Neural crest cell (in vitro differentiated cells): Measurements from ENCODE around the gene ATP1B4. TPM values are rescaled to one million over a fixed set of nuclear protein-coding genes. Genes with fewer than 3 reads are reported as not detected.

Experiments used
- DNase-seq: peaks from one replicate; pipeline ENCODE4 v3.0.0; 2021; ENCODE audit warnings: low read depth, mixed read lengths, low spot score
- H3K27ac Mint-ChIP-seq: one replicate; pipeline ENCODE4 v1.8.0; 2021; ENCODE audit warnings: mild to moderate bottlenecking, mixed read lengths; ENCODE audit not compliant: unreplicated experiment
- H3K27me3 Mint-ChIP-seq: 2 replicates; pipeline ENCODE4 v1.8.0; 2021; ENCODE audit warnings: low read depth, mild to moderate bottlenecking, mixed read lengths
- H3K36me3 Mint-ChIP-seq: 2 replicates; pipeline ENCODE4 v1.8.0; 2021; ENCODE audit warnings: low read depth, mild to moderate bottlenecking, mixed read lengths
- H3K4me1 Mint-ChIP-seq: 2 replicates; pipeline ENCODE4 v1.8.0; 2021; ENCODE audit warnings: mixed read lengths
- H3K4me3 Mint-ChIP-seq: one replicate; pipeline ENCODE4 v1.8.0; 2021; ENCODE audit warnings: mild to moderate bottlenecking, mixed read lengths
- H3K9me3 Mint-ChIP-seq: 2 replicates; pipeline ENCODE4 v1.8.0; 2021; ENCODE audit warnings: mixed read lengths
- total RNA-seq: library from RNA; stranded (reverse); gene quantifications from 2 replicates; pipeline ENCODE4 v1.2.1, GENCODE V29; 2021
- TF ChIP-seq, protein P1 (sequence below): fragments of 200-600 bp; sonication (generic); conservative IDR thresholded peaks from 2 replicates; pipeline ENCODE4 v1.5.0; 2021; ENCODE audit warnings: antibody characterized with exemption, mild to moderate bottlenecking

ATP1B4 gene
- total RNA-seq, 1 donor from 2014 or later: not detected

GRCh38 chrX:120350450-120351138, 11.3 kb upstream of the ATP1B4 start:
- no peak for DNase-seq
- no peak overlapping the region for H3K27ac Mint-ChIP-seq
- H3K4me3 Mint-ChIP-seq: no peak overlapping the region
- TF ChIP-seq, protein P1, sequence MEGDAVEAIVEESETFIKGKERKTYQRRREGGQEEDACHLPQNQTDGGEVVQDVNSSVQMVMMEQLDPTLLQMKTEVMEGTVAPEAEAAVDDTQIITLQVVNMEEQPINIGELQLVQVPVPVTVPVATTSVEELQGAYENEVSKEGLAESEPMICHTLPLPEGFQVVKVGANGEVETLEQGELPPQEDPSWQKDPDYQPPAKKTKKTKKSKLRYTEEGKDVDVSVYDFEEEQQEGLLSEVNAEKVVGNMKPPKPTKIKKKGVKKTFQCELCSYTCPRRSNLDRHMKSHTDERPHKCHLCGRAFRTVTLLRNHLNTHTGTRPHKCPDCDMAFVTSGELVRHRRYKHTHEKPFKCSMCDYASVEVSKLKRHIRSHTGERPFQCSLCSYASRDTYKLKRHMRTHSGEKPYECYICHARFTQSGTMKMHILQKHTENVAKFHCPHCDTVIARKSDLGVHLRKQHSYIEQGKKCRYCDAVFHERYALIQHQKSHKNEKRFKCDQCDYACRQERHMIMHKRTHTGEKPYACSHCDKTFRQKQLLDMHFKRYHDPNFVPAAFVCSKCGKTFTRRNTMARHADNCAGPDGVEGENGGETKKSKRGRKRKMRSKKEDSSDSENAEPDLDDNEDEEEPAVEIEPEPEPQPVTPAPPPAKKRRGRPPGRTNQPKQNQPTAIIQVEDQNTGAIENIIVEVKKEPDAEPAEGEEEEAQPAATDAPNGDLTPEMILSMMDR: no peak
- peaks cover 9% of the 10 kb centered on the region for H3K27me3 Mint-ChIP-seq
- no peaks in the 10 kb centered on the region for H3K36me3 Mint-ChIP-seq
- H3K4me1 Mint-ChIP-seq: no peaks in the 10 kb centered on the region
- peaks cover 13% of the 10 kb centered on the region for H3K9me3 Mint-ChIP-seq

DNA sequence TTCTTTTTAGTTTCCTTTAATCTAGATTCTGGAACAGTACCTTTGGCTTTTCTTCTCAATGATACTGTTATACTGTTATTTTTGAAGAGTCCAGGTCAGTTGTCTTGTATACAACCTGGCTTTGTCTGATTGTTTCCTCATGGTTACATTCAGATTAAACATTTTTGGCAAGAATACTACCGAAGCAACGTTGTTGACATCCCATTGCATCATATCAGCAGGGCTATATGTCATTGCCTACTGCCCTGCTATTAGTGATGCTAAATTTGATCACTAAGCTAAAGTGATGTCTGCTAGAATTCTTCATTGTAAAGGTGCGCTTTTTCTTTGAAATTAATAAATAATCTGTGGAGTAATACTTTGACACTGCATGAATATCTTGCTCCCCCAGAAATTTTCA, 5.8 kb upstream of the ATP1B4 start:
- Mint-ChIP-seq H3K9me3 (peaks cover 8% of the 10 kb centered on the region), H3K4me1 (peaks cover 27% of the 10 kb centered on the region), H3K27ac (no peak overlapping the region), H3K27me3 (peaks cover 6% of the 10 kb centered on the region), H3K36me3 (no peaks in the 10 kb centered on the region), H3K4me3 (no peak overlapping the region)
- DNase-seq: no peak
- TF ChIP-seq, protein P1: no peak

DNA sequence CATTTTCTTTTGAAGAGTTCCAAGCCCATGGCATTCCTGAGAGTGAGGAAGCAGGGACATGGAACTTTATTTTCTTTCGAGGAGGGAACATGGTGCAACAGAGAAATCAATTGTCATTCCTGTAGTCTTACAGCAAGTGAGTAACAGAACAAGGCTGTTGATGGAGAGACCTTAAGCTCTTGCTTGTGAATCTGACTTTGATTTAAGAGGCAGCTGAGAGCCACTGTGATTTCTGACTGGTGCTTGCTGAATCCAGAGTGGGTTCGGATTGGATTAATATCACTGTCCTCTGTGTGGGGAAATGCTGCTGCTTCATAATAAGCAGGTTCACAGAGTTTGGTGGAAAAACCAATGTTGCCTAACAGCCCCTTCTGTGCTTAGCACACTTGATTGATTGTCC, 4.7 kb upstream of the ATP1B4 start:
- H3K27me3 Mint-ChIP-seq: peaks cover 6% of the 10 kb centered on the region
- H3K36me3 Mint-ChIP-seq: no peaks in the 10 kb centered on the region
- no peak for DNase-seq
- no peak overlapping the region for H3K27ac Mint-ChIP-seq
- peaks cover 27% of the 10 kb centered on the region for H3K4me1 Mint-ChIP-seq
- peaks cover 4% of the 10 kb centered on the region for H3K9me3 Mint-ChIP-seq
- TF ChIP-seq, protein P1: no peak
- H3K4me3 Mint-ChIP-seq: no peak overlapping the region

DNA sequence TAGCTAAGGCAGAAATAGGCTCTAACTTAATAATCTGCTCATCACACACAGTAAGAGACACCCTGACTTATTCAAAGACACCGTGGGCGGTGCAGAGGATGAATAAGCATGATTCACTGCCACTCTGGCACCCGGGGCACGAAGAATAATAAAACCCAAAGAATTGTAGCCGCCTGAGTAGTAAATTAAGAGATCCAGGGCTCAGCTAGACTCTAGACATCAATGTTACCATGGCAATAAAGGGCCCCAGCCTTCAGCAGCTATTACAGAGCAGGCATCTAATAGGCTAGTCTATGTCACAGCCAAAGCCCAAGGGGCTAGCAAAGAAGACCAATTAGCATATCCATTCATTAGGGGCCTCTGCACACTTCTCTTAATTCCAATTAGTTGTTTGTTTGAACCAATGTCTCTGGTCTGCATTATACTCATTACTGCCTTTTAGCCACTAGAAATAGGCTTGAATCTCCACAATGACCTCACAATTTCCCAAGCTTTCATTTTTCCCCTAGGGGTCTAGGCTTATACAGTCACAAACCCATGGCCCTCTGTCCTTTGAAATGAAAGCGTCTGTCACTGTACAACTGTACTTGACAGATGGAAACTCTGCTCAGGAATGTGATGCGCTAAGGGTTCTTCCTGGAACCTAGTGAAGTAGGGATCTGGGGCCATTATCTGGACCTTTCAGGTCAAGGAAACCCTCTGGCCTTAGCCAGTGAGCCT, 3.0 kb upstream of the ATP1B4 start:
- Mint-ChIP-seq H3K27ac (no peak overlapping the region), H3K4me3 (peak overlapping the region; percentile 31), H3K9me3 (no peaks in the 10 kb centered on the region), H3K4me1 (peaks cover 27% of the 10 kb centered on the region), H3K36me3 (no peaks in the 10 kb centered on the region), H3K27me3 (peaks cover 4% of the 10 kb centered on the region)
- TF ChIP-seq, protein P1: no peak
- DNase-seq: no peak

DNA sequence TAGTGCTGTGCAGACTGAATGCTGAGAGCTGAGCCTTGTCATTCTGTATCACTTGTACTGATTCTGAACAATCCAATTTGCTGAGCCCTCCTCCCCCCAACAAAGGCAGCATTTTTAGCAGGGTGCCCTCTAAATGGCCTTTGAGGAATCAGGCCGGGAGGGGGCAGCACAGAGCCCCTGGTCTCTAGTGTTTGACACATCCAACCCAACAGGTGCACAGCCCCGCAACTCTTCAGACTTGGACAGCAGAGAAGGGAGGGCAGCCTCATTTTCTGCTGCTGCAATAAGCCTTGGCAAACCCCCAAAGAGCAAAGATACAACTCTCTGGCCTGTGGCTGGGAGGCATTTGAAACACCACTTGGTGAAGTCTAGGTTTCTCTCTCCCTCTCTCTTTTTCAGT, 3.4 kb downstream of the ATP1B4 start:
- Mint-ChIP-seq H3K36me3 (peaks cover 3% of the 10 kb centered on the region), H3K27ac (no peak overlapping the region), H3K9me3 (peaks cover 6% of the 10 kb centered on the region), H3K27me3 (no peaks in the 10 kb centered on the region), H3K4me3 (no peak overlapping the region), H3K4me1 (peaks cover under 1% of the 10 kb centered on the region)
- DNase-seq: no peak
- TF ChIP-seq, protein P1: peak; percentile 51
